Muscle of arm (tissue), 12 donors: ENCODE data around the gene SLC1A2. TPM values are rescaled to one million over a fixed set of nuclear protein-coding genes. Genes with fewer than 3 reads are reported as not detected.

ENCODE experiments used
- DNase-seq: peaks from one replicate; pipeline ENCODE4 v3.0.0-alpha.2; 2013
- polyA plus RNA-seq, 12 donors: library from polyadenylated mRNA; unstranded; fragments of 120-200 nt; gene quantifications; one replicate each; pipeline ENCODE4 v1.2.1, GENCODE V29; 2013; ENCODE audit not compliant: insufficient read length in 12 of 12

The SLC1A2 gene
- polyA plus RNA-seq, 12 donors: 0.49 to 2.1 (median 0.82) TPM; not detected in 2

GRCh38 chr11:35414311-35414710 lies 5.0 kb downstream of the SLC1A2 start:
- no peak for DNase-seq

GRCh38 chr11:35413598-35413997 lies 5.8 kb downstream of the SLC1A2 start:
- no peak for DNase-seq

- no peak for DNase-seq
Observed at GRCh38 chr11:35412285-35412684, 7.1 kb downstream of the SLC1A2 start.

- DNase-seq: no peak
Observed at GRCh38 chr11:35407041-35407440, 12.3 kb downstream of the SLC1A2 start.

- no peak for DNase-seq
Observed at GRCh38 chr11:35404388-35404775, 15.0 kb downstream of the SLC1A2 start.

- DNase-seq: no peak
Observed at GRCh38 chr11:35403765-35404387, 15.5 kb downstream of the SLC1A2 start.

- DNase-seq: no peak
Observed at GRCh38 chr11:35402751-35403660, 16.4 kb downstream of the SLC1A2 start.

- DNase-seq: no peak
Observed at GRCh38 chr11:35398881-35399280, 20.5 kb downstream of the SLC1A2 start.

GRCh38 chr11:35394941-35395340 lies 24.4 kb downstream of the SLC1A2 start:
- no peak for DNase-seq

GRCh38 chr11:35393098-35393497 lies 26.3 kb downstream of the SLC1A2 start:
- no peak for DNase-seq

GRCh38 chr11:35391922-35392688 lies 27.3 kb downstream of the SLC1A2 start:
- DNase-seq: peak; percentile 88

- DNase-seq: no peak
Observed at GRCh38 chr11:35390737-35391682, 28.3 kb downstream of the SLC1A2 start.

GRCh38 chr11:35389897-35390465 lies 29.4 kb downstream of the SLC1A2 start:
- no peak for DNase-seq

- DNase-seq: no peak
Observed at GRCh38 chr11:35389112-35389511, 30.2 kb downstream of the SLC1A2 start.

GRCh38 chr11:35388061-35388460 lies 31.3 kb downstream of the SLC1A2 start:
- no peak for DNase-seq

- DNase-seq: no peak
Observed at GRCh38 chr11:35387111-35387982, 32.0 kb downstream of the SLC1A2 start.

- DNase-seq: no peak
Observed at GRCh38 chr11:35383953-35384352, 35.4 kb downstream of the SLC1A2 start.

- no peak for DNase-seq
Observed at GRCh38 chr11:35381709-35382322, 37.5 kb downstream of the SLC1A2 start.

GRCh38 chr11:35380603-35381002 lies 38.8 kb downstream of the SLC1A2 start:
- DNase-seq: no peak
